ENCODE measurements around the gene CSTPP1. TPM values are rescaled to one million over a fixed set of nuclear protein-coding genes. Genes with fewer than 3 reads are reported as not detected.
A peak's percentile ranks its signal among the peaks of the same experiment; 100 is the strongest.

Gene CSTPP1
- total and polyA plus RNA-seq, 2 of the 4 experiments (the other 2 are of a cell fraction): 22.0 to 35.7 TPM

- peak overlapping the region; percentile 23; the same call in 1 of the 2 replicates for H2AK5ac ChIP-seq (ENCODE audit: low read depth, low read length)
- ATAC-seq (ENCODE audit: low read depth) (peak; percentile 10), DNase-seq (peak; percentile 86)
- H3K18ac ChIP-seq (ENCODE audit: low read depth, low read length): no peak overlapping the region
- H3K14ac ChIP-seq (replicated peaks; ENCODE audit: low read depth, low read length): no peak overlapping the region
- H3K4me1 ChIP-seq (ENCODE audit: control insufficient read depth, insufficient read depth, low read length): peaks cover 18% of the 10 kb centered on the region
- H2BK120ac ChIP-seq (ENCODE audit: low read depth, low read length): no peak overlapping the region
- H2BK20ac ChIP-seq (ENCODE audit: low read depth, low read length): no peak overlapping the region; the same call in 1 of the 2 replicates
- intact Hi-C loops (cut with micrococcal nuclease) (no loop called here), in situ Hi-C loops (cut with MboI; ENCODE audit: low sequenced_read_pairs) (no loop called here), dilution Hi-C loops (cut with HindIII; ENCODE audit: low sequenced_read_pairs, unreplicated experiment) (no loop called here)
- H2BK5ac ChIP-seq (ENCODE audit: low read depth, low read length, poor library complexity, severe bottlenecking): no peak overlapping the region
- H3K56ac ChIP-seq (ENCODE audit: extremely low read depth, insufficient read depth, low read length): no peak overlapping the region
- H3K23ac ChIP-seq (ENCODE audit: low read depth, low read length): no peak overlapping the region
- H3K9me3 ChIP-seq (ENCODE audit: control insufficient read depth, insufficient read depth, low read length): no peaks in the 10 kb centered on the region
- peak overlapping the region; percentile 50 for H2AFZ ChIP-seq (replicated peaks; ENCODE audit: low read length, poor library complexity)
- no peaks in the 10 kb centered on the region; the same call in 1 of the 2 replicates for H4K20me1 ChIP-seq (ENCODE audit: insufficient read depth, low read length)
- H3K9me1 ChIP-seq (ENCODE audit: insufficient read depth, low read length): no peaks in the 10 kb centered on the region
- H3K79me1 ChIP-seq (ENCODE audit: low read depth in 1 of 2, low read length in 2 of 2): peaks cover 4 to 15% of the 10 kb centered on the region in 2 experiments; a peak in 1 of 4 replicates
- peak overlapping the region; percentile 16; the same call in 1 of the 2 replicates for H3K4me2 ChIP-seq (ENCODE audit: low read depth, low read length)
- no peak overlapping the region for H4K5ac ChIP-seq (ENCODE audit: low read depth, low read length)
- WGBS, 2 experiments (ENCODE audit: extremely low coverage in 2 of 2, insufficient read length in 1 of 2): 56% methylated on average over 7 of the region's 11 CpGs; no CpG with 5 or more reads in 1 of the 2 experiments
- ChIA-PET POLR2A (ENCODE audit: unreplicated experiment) (no interaction called here), CTCF (interaction anchor here (0.6 kb wide), 2 partner anchors 26 to 497 kb away, joined by 4 to 6 read pairs; partner anchors contain the start of gene DDB2)
- H3K27ac ChIP-seq (ENCODE audit: insufficient read depth, low read length): no peak overlapping the region
- no peaks in the 10 kb centered on the region for H3K36me3 ChIP-seq (ENCODE audit: control insufficient read depth, insufficient read depth, low read length)
- no TSS peak for BruUV-seq (replicated peaks)
- H4K91ac ChIP-seq (ENCODE audit: insufficient read depth, low read depth, low read length): no peak overlapping the region
- H2AK9ac ChIP-seq (replicated peaks; ENCODE audit: low read depth, low read length, poor library complexity): no peak overlapping the region
- no peaks in the 10 kb centered on the region for H3K27me3 ChIP-seq (ENCODE audit: control insufficient read depth, insufficient read depth, low read length)
- peak overlapping the region in 1 of 2 experiments; percentile 37; a peak in 1 of 4 replicates for H4K8ac ChIP-seq (ENCODE audit: low read depth in 2 of 2, low read length in 2 of 2)
- H3K9ac ChIP-seq (ENCODE audit: low read depth, low read length): no peak overlapping the region
- no peak overlapping the region for H2BK15ac ChIP-seq (ENCODE audit: low read depth, low read length)
- peak overlapping the region; percentile 4; the same call in 1 of the 2 replicates for H3K4ac ChIP-seq (ENCODE audit: low read depth, low read length)
- H3K4me3 ChIP-seq (ENCODE audit: insufficient read depth, low read depth, low read length): no peak overlapping the region
- TF ChIP-seq POLR2A (IDR thresholded peaks at IDR 0.05; ENCODE audit: low read depth, low read length): no peak
- no peak for TF ChIP-seq MXI1 (IDR thresholded peaks at IDR 0.05; ENCODE audit: borderline replicate concordance, low read depth, low read length)
- no peak for TF ChIP-seq CTCF (conservative IDR thresholded peaks at IDR 0.05; ENCODE audit: low read depth, low read length)
- peak; percentile 77 for TF ChIP-seq CEBPB (IDR thresholded peaks at IDR 0.05; ENCODE audit: low read depth, low read length)
- TF ChIP-seq BHLHE40 (IDR thresholded peaks at IDR 0.05; ENCODE audit: low read depth, low read length): peak; percentile 48; the same call in 1 of the 2 replicates
- no peak for TF ChIP-seq CHD1 (IDR thresholded peaks at IDR 0.05; ENCODE audit: low read depth, low read length)
- TF ChIP-seq RFX5 (IDR thresholded peaks at IDR 0.05; ENCODE audit: low read depth, low read length): no peak
- no peak for TF ChIP-seq SMC3 (IDR thresholded peaks at IDR 0.05; ENCODE audit: low read depth, low read length)
- no peak for TF ChIP-seq FOS (IDR thresholded peaks at IDR 0.05; ENCODE audit: low read depth, low read length)
- TF ChIP-seq USF2 (IDR thresholded peaks at IDR 0.05; ENCODE audit: low read depth, low read length): peak; percentile 75
- peak; percentile 73 for TF ChIP-seq RCOR1 (IDR thresholded peaks at IDR 0.05; ENCODE audit: insufficient replicate concordance, low read length)
- no peak for TF ChIP-seq ELK1 (IDR thresholded peaks at IDR 0.05; ENCODE audit: borderline replicate concordance, low read depth, low read length)
- TF ChIP-seq MAFK (IDR thresholded peaks at IDR 0.05; ENCODE audit: low read depth, low read length): no peak
- TF ChIP-seq MAZ (IDR thresholded peaks at IDR 0.05; ENCODE audit: borderline replicate concordance, low read depth, low read length): 0 out of 2 replicates have a peak, but pooled peaks have one; percentile 17
Observed at GRCh38 chr11:47189100-47189834, 252.7 kb downstream of the CSTPP1 start.
